IMR-90 (cell line): ENCODE measurements around the gene TRIM4. TPM values are rescaled to one million over a fixed set of nuclear protein-coding genes. Genes with fewer than 3 reads are reported as not detected.

Experiments
- ATAC-seq: fragments of 200-7000 bp; cut with Tn5 transposase; 2 replicates; pipeline ENCODE4 v1.9.1; 2020; ENCODE audit warnings: low read depth, mild to moderate bottlenecking, moderate library complexity
- BruUV-seq: library from RNA; stranded (reverse); fragments of 400-500 nt; replicated peaks from 2 replicates; lab custom pipeline; 2021; lab: Mats Ljungman, UMichigan
- CTCF ChIA-PET: fragments of 300-600 bp; formaldehyde crosslinking; extraction: SDS; loops from one replicate; lab custom pipeline; 2021; ENCODE audit warnings: antibody characterized with exemption; lab: Yijun Ruan, JAX
- POLR2A ChIA-PET: fragments of 300-600 bp; sonication (Branson Sonifier 250); formaldehyde crosslinking; loops from one replicate; lab custom pipeline; 2022; ENCODE audit warnings: antibody characterized with exemption; ENCODE audit not compliant: unreplicated experiment; lab: Charles Lee
- DNase-seq: peaks from one replicate; pipeline ENCODE4 v3.0.0; 2013
- H2AFZ ChIP-seq: replicated peaks from 2 replicates; pipeline ENCODE3; 2013; ENCODE audit warnings: low read length, mild to moderate bottlenecking; ENCODE audit not compliant: poor library complexity
- H2AK5ac ChIP-seq: 2 replicates; pipeline ENCODE4 v1.6.1; 2013; ENCODE audit warnings: low read depth, low read length, inconsistent platforms
- H2AK9ac ChIP-seq: replicated peaks from 2 replicates; pipeline ENCODE3; 2013; ENCODE audit warnings: mild to moderate bottlenecking, low read depth, low read length, moderate library complexity; ENCODE audit not compliant: poor library complexity
- H2BK120ac ChIP-seq: 2 replicates; pipeline ENCODE4 v1.6.1; 2013; ENCODE audit warnings: low read depth, low read length, inconsistent platforms
- H2BK15ac ChIP-seq: 3 replicates; pipeline ENCODE4 v1.6.1; 2013; ENCODE audit warnings: low read depth, low read length, inconsistent platforms
- H2BK20ac ChIP-seq: 2 replicates; pipeline ENCODE4 v1.6.1; 2013; ENCODE audit warnings: low read depth, mild to moderate bottlenecking, inconsistent platforms, low read length, moderate library complexity
- H2BK5ac ChIP-seq: 2 replicates; pipeline ENCODE4 v1.6.1; 2013; ENCODE audit warnings: mild to moderate bottlenecking, low read depth, low read length, inconsistent platforms; ENCODE audit not compliant: poor library complexity, severe bottlenecking
- H3K14ac ChIP-seq: replicated peaks from 2 replicates; pipeline ENCODE4 v1.6.1; 2013; ENCODE audit warnings: low read depth, low read length, inconsistent platforms
- H3K18ac ChIP-seq: 2 replicates; pipeline ENCODE4 v1.6.1; 2013; ENCODE audit warnings: low read depth, low read length, control low read depth
- H3K23ac ChIP-seq: 2 replicates; pipeline ENCODE4 v1.6.1; 2013; ENCODE audit warnings: low read depth, low read length, inconsistent platforms
- H3K27ac ChIP-seq: 2 replicates; pipeline ENCODE4 v1.5.1; 2013; ENCODE audit warnings: mild to moderate bottlenecking, control low read depth, low read length; ENCODE audit not compliant: insufficient read depth
- H3K27me3 ChIP-seq: 2 replicates; pipeline ENCODE4 v1.6.1; 2013; ENCODE audit warnings: low read length; ENCODE audit not compliant: control insufficient read depth, insufficient read depth
- H3K36me3 ChIP-seq: 2 replicates; pipeline ENCODE4 v1.6.1; 2013; ENCODE audit warnings: low read length, mixed read lengths; ENCODE audit not compliant: control insufficient read depth, insufficient read depth
- H3K4ac ChIP-seq: 2 replicates; pipeline ENCODE4 v1.6.1; 2013; ENCODE audit warnings: low read depth, low read length, inconsistent platforms
- H3K4me1 ChIP-seq: 2 replicates; pipeline ENCODE4 v1.6.1; 2013; ENCODE audit warnings: low read length, mixed read lengths; ENCODE audit not compliant: control insufficient read depth, insufficient read depth
- H3K4me2 ChIP-seq: 2 replicates; pipeline ENCODE4 v1.6.1; 2013; ENCODE audit warnings: low read depth, mild to moderate bottlenecking, control low read depth, low read length, moderate library complexity
- H3K4me3 ChIP-seq: 2 replicates; pipeline ENCODE4 v1.5.1; 2013; ENCODE audit warnings: low read depth, mild to moderate bottlenecking, control low read depth, low read length, moderate library complexity; ENCODE audit not compliant: insufficient read depth
- H3K56ac ChIP-seq: 2 replicates; pipeline ENCODE4 v1.6.1; 2013; ENCODE audit warnings: low read length, inconsistent platforms; ENCODE audit not compliant: insufficient read depth; ENCODE audit errors: extremely low read depth
- H3K79me1 ChIP-seq, 2 experiments: 2 replicates each; pipeline ENCODE4 v1.6.1; 2013; ENCODE audit warnings: low read length in 2 of 2, inconsistent platforms in 1 of 2, low read depth in 1 of 2
- H3K9ac ChIP-seq: 2 replicates; pipeline ENCODE4 v1.6.1; 2013; ENCODE audit warnings: low read depth, low read length, control low read depth
- H3K9me1 ChIP-seq: 2 replicates; pipeline ENCODE4 v1.6.1; 2013; ENCODE audit warnings: low read length, inconsistent platforms; ENCODE audit not compliant: insufficient read depth
- H3K9me3 ChIP-seq: 2 replicates; pipeline ENCODE4 v1.6.1; 2013; ENCODE audit warnings: low read length; ENCODE audit not compliant: control insufficient read depth, insufficient read depth
- H4K20me1 ChIP-seq: 2 replicates; pipeline ENCODE4 v1.6.1; 2013; ENCODE audit warnings: low read length, inconsistent platforms; ENCODE audit not compliant: insufficient read depth
- H4K5ac ChIP-seq: 2 replicates; pipeline ENCODE4 v1.6.1; 2013; ENCODE audit warnings: mild to moderate bottlenecking, low read depth, low read length, control low read depth
- H4K8ac ChIP-seq, 2 experiments: 2 replicates each; pipeline ENCODE4 v1.6.1; 2013; ENCODE audit warnings: low read depth in 2 of 2, low read length in 2 of 2, control low read depth in 1 of 2, inconsistent platforms in 1 of 2
- H4K91ac ChIP-seq: 2 replicates; pipeline ENCODE4 v1.6.1; 2013; ENCODE audit warnings: low read depth, low read length, inconsistent platforms; ENCODE audit not compliant: insufficient read depth
- CEBPB ChIP-seq: IDR thresholded peaks from 2 replicates; pipeline ENCODE4 v1.6.1; 2012; ENCODE audit warnings: low read depth, low read length, improper control_type of control experiment
- CHD1 ChIP-seq: IDR thresholded peaks from 2 replicates; pipeline ENCODE4 v1.6.1; 2012; ENCODE audit warnings: low read depth, low read length, improper control_type of control experiment
- MAFK ChIP-seq: IDR thresholded peaks from 2 replicates; pipeline ENCODE4 v1.6.1; 2012; ENCODE audit warnings: low read depth, low read length, improper control_type of control experiment
- NFE2L2 ChIP-seq: fragments of 150-350 bp; IDR thresholded peaks from 2 replicates; pipeline ENCODE4 v1.6.1; 2016; ENCODE audit warnings: low read depth, mild to moderate bottlenecking, low read length
- WGBS, 2 experiments: methylation state at CpG; one replicate each; pipeline versions ENCODE4 v1.1.5 to v1.1.7; 2013; ENCODE audit warnings: missing lambda C conversion rate in 2 of 2; ENCODE audit not compliant: insufficient read length in 1 of 2; ENCODE audit errors: extremely low coverage in 2 of 2; 5-methylcytosine and 5-hydroxymethylcytosine counted together
- dilution Hi-C: fragments of 300-500 bp; cut with HindIII; formaldehyde crosslinking; loops from one replicate; pipeline ENCODE4 v1.14.3; 2018; ENCODE audit warnings: low sequenced_read_pairs; ENCODE audit not compliant: unreplicated experiment
- in situ Hi-C: fragments of 300-500 bp; cut with MboI; formaldehyde crosslinking; loops from 3 replicates; pipeline ENCODE4 v1.14.3; 2019; ENCODE audit warnings: low sequenced_read_pairs, inconsistent platforms, mixed read lengths
- intact Hi-C: fragments of 100-400 bp; cut with micrococcal nuclease; formaldehyde crosslinking; loops from 2 replicates; pipeline ENCODE4 v1.10.0; 2022
- polyA plus RNA-seq, 3 experiments: library from polyadenylated mRNA; depleted of rRNA; stranded (reverse); fragments of >200 nt; gene quantifications; 2 replicates each; pipeline ENCODE4 v1.2.3, GENCODE V29; 2012; ENCODE audit warnings: low replicate concordance in 1 of 3
- total RNA-seq: library from RNA; depleted of rRNA; stranded (reverse); fragments of >200 nt; gene quantifications from 2 replicates; pipeline ENCODE4 v1.2.3, GENCODE V29; 2012

Gene TRIM4
- total and polyA plus RNA-seq, 2 of the 4 experiments (the other 2 are of a cell fraction), result 10.6 to 13.4 TPM

DNA sequence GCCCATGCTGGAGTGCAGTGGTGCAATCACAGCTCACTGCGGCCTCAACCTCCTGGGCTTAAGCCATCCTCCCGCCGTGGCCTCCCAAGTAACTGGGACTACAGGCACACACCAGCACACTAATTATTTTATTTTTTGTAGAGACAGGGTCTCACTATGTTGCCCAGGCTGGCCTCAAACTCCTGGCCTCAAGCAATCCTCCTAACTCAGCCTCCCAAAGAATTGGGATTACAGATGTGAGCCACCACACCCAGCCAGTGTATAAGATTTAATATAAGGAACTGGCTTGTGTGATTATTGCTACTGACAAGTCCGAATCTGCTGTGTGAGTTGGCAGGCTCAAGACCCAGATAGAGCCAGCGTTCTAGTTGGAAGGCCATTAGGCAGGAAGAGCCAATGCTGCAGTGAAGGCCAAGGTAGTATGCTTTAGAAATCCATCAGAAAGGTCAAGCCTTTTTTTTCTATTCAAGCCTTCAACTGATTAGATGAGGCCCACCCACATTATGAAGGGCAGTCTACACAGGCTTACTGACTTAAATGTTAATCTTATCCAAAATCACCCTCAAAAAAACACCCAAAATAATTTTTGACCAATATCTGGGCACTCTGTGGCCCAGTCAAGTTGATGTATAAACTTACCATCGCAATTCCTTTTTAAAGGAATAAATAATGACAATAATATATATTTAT lies 19.4 kb downstream of the TRIM4 start:
- ChIA-PET POLR2A (no interaction called here), CTCF (no interaction called here)
- no peak overlapping the region for H2AK9ac ChIP-seq
- dilution Hi-C loops, result no loop called here
- no peaks in the 10 kb centered on the region for H3K4me1 ChIP-seq
- no peak for TF ChIP-seq NFE2L2
- TF ChIP-seq MAFK, result no peak
- TF ChIP-seq CEBPB, result no peak
- no peak for TF ChIP-seq CHD1
- H4K5ac ChIP-seq, result no peak overlapping the region
- no peak overlapping the region for H2BK20ac ChIP-seq
- BruUV-seq, result no TSS peak
- H2AK5ac ChIP-seq, result no peak overlapping the region
- H2AFZ ChIP-seq, result no peak overlapping the region
- no peaks in the 10 kb centered on the region for H3K27me3 ChIP-seq
- no CpG with 5 or more reads among the region's 6 CpGs for WGBS, 2 experiments
- H3K36me3 ChIP-seq, result peaks cover 38% of the 10 kb centered on the region
- ATAC-seq (no peak), DNase-seq (no peak)
- no peak overlapping the region for H3K4me2 ChIP-seq
- H3K14ac ChIP-seq, result no peak overlapping the region
- no peak overlapping the region for H2BK15ac ChIP-seq
- no peak overlapping the region for H3K4ac ChIP-seq
- no peak overlapping the region for H4K8ac ChIP-seq
- H3K9ac ChIP-seq, result no peak overlapping the region
- H3K79me1 ChIP-seq, result peaks cover 0 to 9% of the 10 kb centered on the region in 2 experiments; a peak in 2 of 4 replicates
- in situ Hi-C loops, result no loop called here
- H3K9me1 ChIP-seq, result peaks cover 3% of the 10 kb centered on the region
- no peak overlapping the region for H4K91ac ChIP-seq
- no peaks in the 10 kb centered on the region for H3K9me3 ChIP-seq
- no peak overlapping the region for H3K27ac ChIP-seq
- intact Hi-C loops, result loop anchor here (10.0 kb wide), 1 partner anchor 265 kb away; no protein-coding TSS in a partner anchor
- no peak overlapping the region for H2BK5ac ChIP-seq
- H3K18ac ChIP-seq, result no peak overlapping the region
- H2BK120ac ChIP-seq, result no peak overlapping the region
- no peak overlapping the region for H3K23ac ChIP-seq
- no peak overlapping the region for H3K56ac ChIP-seq
- no peak overlapping the region for H3K4me3 ChIP-seq
- no peaks in the 10 kb centered on the region for H4K20me1 ChIP-seq
